Gastroesophageal sphincter (tissue), 2 donors: Measurements from ENCODE around the gene PBX1.

Experiments
- EP300 ChIP-seq: sonication (generic); formaldehyde crosslinking; IDR thresholded peaks from one replicate; pipeline ENCODE4 v1.6.1; 2017; ENCODE audit warnings: antibody characterized with exemption, mild to moderate bottlenecking
- POLR2A ChIP-seq, 2 donors: fragments of 450-650 bp; IDR thresholded peaks; one replicate each; pipeline ENCODE4 v1.6.1; 2017; ENCODE audit warnings: antibody characterized with exemption in 2 of 2, mild to moderate bottlenecking in 2 of 2, moderate library complexity in 1 of 2

DNA sequence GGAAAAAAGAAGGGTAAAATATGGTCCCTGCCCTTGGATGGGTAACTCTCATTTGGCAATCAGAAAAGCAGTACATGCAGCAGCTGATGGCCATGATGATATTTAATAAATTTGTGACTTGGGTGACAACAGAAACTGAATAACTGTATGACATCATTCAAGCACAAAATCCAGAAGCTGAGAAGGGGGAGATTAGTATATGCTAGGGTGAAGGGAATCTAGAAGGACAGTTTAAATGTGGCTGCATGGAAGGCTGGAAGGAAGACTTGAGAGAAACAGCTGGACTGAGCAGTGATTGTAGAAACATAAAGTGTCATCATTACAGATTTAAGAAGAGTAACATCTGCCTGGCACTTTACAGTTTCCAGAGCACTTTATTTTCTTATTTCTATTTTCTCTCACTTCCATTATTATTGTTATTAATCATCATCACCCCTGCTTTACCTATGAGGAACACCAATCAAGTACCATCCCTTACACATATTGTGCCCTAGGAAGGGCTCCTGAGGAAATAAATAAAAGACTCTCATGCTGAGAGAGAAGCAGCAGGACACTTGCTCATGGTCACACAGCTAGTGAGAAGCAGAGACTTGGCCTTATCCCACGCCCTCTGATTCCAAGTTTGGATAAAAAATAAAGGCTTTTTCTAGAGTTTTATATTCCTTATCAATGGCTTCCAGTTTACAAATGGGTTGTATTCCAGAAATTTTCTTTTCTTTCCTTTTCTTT is 207.2 kb downstream of the PBX1 start:
- no peak for TF ChIP-seq EP300
- no peak for TF ChIP-seq POLR2A (IDR thresholded peaks at IDR 0.05)
